IPS-15b (cell line): ENCODE results near the gene MAG.

ENCODE experiments used
- H3K27me3 ChIP-seq: one replicate; pipeline ENCODE4 v1.6.1; 2013; ENCODE audit warnings: low read length; ENCODE audit not compliant: control insufficient read depth, insufficient read depth
- H3K36me3 ChIP-seq: one replicate; pipeline ENCODE4 v1.6.1; 2013; ENCODE audit warnings: low read length; ENCODE audit not compliant: control insufficient read depth, insufficient read depth
- H3K4me1 ChIP-seq: one replicate; pipeline ENCODE4 v1.6.1; 2013; ENCODE audit warnings: mild to moderate bottlenecking, low read length; ENCODE audit not compliant: control insufficient read depth, insufficient read depth
- H3K4me3 ChIP-seq: one replicate; pipeline ENCODE4 v1.5.1; 2013; ENCODE audit warnings: low read depth, low read length
- H3K9ac ChIP-seq: one replicate; pipeline ENCODE4 v1.6.1; 2013; ENCODE audit warnings: low read depth, mild to moderate bottlenecking, low read length
- H3K9me3 ChIP-seq: one replicate; pipeline ENCODE4 v1.6.1; 2013; ENCODE audit warnings: mild to moderate bottlenecking, low read length; ENCODE audit not compliant: control insufficient read depth, insufficient read depth

MAG gene

GRCh38 chr19:35266520-35267352 is 25.2 kb upstream of the MAG start:
- Histone ChIP-seq H3K4me3 (peak overlapping the region; percentile 63), H3K9ac (no peak overlapping the region), H3K4me1 (peaks cover 2% of the 10 kb centered on the region), H3K9me3 (no peaks in the 10 kb centered on the region), H3K27me3 (no peaks in the 10 kb centered on the region), H3K36me3 (peaks cover 40% of the 10 kb centered on the region)

- Histone ChIP-seq H3K27me3 (no peaks in the 10 kb centered on the region), H3K4me3 (peak overlapping the region; percentile 63), H3K36me3 (peaks cover 40% of the 10 kb centered on the region), H3K9me3 (no peaks in the 10 kb centered on the region), H3K9ac (peak overlapping the region; percentile 76), H3K4me1 (peaks cover 2% of the 10 kb centered on the region)
Measured at GRCh38 chr19:35267353-35267817, 24.6 kb upstream of the MAG start.

- Histone ChIP-seq H3K36me3 (peaks cover 37% of the 10 kb centered on the region), H3K4me3 (peak overlapping the region; percentile 63)
Measured at GRCh38 chr19:35267818-35268535, 24.0 kb upstream of the MAG start.

GRCh38 chr19:35268536-35269437 is 23.2 kb upstream of the MAG start, which contains the start of gene USF2:
Gene USF2 (plus strand): TSS chr19:35268962. CDS start chr19:35269102, 140 bp downstream.
- no peaks in the 10 kb centered on the region for H3K9me3 ChIP-seq
- H3K4me1 ChIP-seq: peaks cover 2% of the 10 kb centered on the region
- no peaks in the 10 kb centered on the region for H3K27me3 ChIP-seq
- H3K9ac ChIP-seq: peak within 1 kb of the TSS; percentile 76
- peak within 1 kb of the TSS; percentile 63 for H3K4me3 ChIP-seq
- H3K36me3 ChIP-seq: peaks cover 36% of the 10 kb centered on the region

More at GRCh38 chr19:35267818-35268535, 24.0 kb upstream of the MAG start:
- Histone ChIP-seq H3K9ac (peak overlapping the region; percentile 76), H3K9me3 (no peaks in the 10 kb centered on the region), H3K4me1 (peaks cover 2% of the 10 kb centered on the region), H3K27me3 (no peaks in the 10 kb centered on the region)

- H3K36me3 ChIP-seq: peaks cover 34% of the 10 kb centered on the region
- peaks cover 2% of the 10 kb centered on the region for H3K4me1 ChIP-seq
- no peaks in the 10 kb centered on the region for H3K27me3 ChIP-seq
- peak overlapping the region; percentile 61 for H3K9ac ChIP-seq
- peak overlapping the region; percentile 58 for H3K4me3 ChIP-seq
- H3K9me3 ChIP-seq: no peaks in the 10 kb centered on the region
Measured at GRCh38 chr19:35269438-35270117, 22.4 kb upstream of the MAG start.

GRCh38 chr19:35270381-35270811 is 21.6 kb upstream of the MAG start:
- no peak overlapping the region for H3K9ac ChIP-seq

GRCh38 chr19:35271546-35271945 is 20.4 kb upstream of the MAG start:
- no peak overlapping the region for H3K9ac ChIP-seq
- H3K9me3 ChIP-seq: no peaks in the 10 kb centered on the region
- peaks cover 32% of the 10 kb centered on the region for H3K36me3 ChIP-seq
- H3K4me3 ChIP-seq: no peak overlapping the region
- no peaks in the 10 kb centered on the region for H3K27me3 ChIP-seq
- peaks cover 2% of the 10 kb centered on the region for H3K4me1 ChIP-seq

More at GRCh38 chr19:35270381-35270811, 21.6 kb upstream of the MAG start:
- Histone ChIP-seq H3K4me3 (no peak overlapping the region), H3K27me3 (no peaks in the 10 kb centered on the region), H3K36me3 (peaks cover 32% of the 10 kb centered on the region), H3K9me3 (no peaks in the 10 kb centered on the region), H3K4me1 (peaks cover 2% of the 10 kb centered on the region)

GRCh38 chr19:35272122-35272719 is 19.7 kb upstream of the MAG start:
- Histone ChIP-seq H3K4me3 (no peak overlapping the region), H3K4me1 (peaks cover 2% of the 10 kb centered on the region), H3K36me3 (peaks cover 34% of the 10 kb centered on the region), H3K9me3 (no peaks in the 10 kb centered on the region), H3K27me3 (no peaks in the 10 kb centered on the region), H3K9ac (no peak overlapping the region)

GRCh38 chr19:35272954-35273649 is 18.9 kb upstream of the MAG start:
- peaks cover 2% of the 10 kb centered on the region for H3K4me1 ChIP-seq
- no peaks in the 10 kb centered on the region for H3K9me3 ChIP-seq
- H3K36me3 ChIP-seq: peaks cover 34% of the 10 kb centered on the region
- no peak overlapping the region for H3K4me3 ChIP-seq
- no peak overlapping the region for H3K9ac ChIP-seq
- no peaks in the 10 kb centered on the region for H3K27me3 ChIP-seq

- H3K4me3 ChIP-seq: no peak overlapping the region
- H3K4me1 ChIP-seq: peaks cover 2% of the 10 kb centered on the region
- no peak overlapping the region for H3K9ac ChIP-seq
- no peaks in the 10 kb centered on the region for H3K9me3 ChIP-seq
- H3K27me3 ChIP-seq: no peaks in the 10 kb centered on the region
- H3K36me3 ChIP-seq: peaks cover 39% of the 10 kb centered on the region
Measured at GRCh38 chr19:35273686-35274259, 18.2 kb upstream of the MAG start.
